Measurements from ENCODE around the gene UBE2E2.
"Not testable (repeated sequence)": the region's sequence is repeated elsewhere in the genome, so short reads cannot be mapped to it uniquely, and the experiment has no call there.

The UBE2E2 gene

DNA sequence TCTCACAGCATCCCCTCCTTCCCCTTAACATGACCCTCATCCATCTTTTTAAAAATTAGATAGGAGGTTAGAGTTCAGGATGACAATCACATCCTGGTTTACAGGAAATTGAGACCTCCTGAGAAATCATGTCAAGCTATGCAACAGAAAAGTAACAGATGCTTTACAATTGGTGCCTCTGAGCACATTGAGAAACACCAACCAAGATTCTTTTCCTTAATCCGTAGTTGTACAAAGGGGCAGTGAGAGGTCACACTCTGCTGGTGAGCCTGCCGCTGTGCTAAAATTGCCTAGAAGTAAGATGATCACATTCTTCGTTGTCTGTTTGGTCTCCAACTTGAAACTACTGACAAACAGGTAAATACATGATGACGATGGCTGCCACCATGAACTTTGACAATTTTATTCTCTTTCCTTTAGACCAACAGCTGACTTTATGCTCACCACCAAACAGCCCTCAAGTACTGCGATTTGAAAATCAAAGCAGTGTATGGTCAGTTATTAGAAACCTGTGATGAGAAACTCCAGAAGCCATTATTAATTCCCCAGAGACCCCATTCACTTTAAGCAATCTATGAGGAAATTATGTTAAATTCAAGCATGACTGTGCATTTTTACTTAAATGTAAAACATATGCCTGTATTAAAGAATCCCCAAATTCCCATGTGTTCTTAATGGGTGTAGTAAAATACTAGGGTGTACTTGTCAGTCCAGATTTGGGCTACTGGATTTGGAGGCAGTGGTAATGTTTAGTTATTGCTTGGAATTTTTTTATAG is 392.0 kb downstream of the UBE2E2 start:
- DNase-seq: no peak

DNA sequence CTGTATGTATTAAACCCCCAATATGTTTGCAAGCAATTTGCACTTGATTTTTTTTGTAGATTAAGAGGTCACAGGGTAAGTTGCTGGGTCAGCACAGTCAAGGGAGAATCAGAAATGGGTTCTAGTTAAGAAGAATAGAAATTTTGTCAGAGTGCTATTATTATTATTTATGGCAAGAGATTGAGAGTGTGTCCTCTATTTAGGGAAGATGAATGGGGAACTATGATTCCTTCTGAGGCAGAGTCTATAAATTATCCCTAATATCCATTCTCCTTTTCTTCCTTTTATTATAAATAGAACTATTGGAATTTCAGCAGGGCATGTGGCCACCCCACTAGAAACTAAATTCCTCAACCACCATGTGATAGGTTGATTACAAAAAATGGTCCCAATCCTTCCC is 392.7 kb downstream of the UBE2E2 start:
- DNase-seq: no peak

GRCh38 chr3:23600167-23600871 is 397.2 kb downstream of the UBE2E2 start:
- DNase-seq: peak; percentile 92

DNA sequence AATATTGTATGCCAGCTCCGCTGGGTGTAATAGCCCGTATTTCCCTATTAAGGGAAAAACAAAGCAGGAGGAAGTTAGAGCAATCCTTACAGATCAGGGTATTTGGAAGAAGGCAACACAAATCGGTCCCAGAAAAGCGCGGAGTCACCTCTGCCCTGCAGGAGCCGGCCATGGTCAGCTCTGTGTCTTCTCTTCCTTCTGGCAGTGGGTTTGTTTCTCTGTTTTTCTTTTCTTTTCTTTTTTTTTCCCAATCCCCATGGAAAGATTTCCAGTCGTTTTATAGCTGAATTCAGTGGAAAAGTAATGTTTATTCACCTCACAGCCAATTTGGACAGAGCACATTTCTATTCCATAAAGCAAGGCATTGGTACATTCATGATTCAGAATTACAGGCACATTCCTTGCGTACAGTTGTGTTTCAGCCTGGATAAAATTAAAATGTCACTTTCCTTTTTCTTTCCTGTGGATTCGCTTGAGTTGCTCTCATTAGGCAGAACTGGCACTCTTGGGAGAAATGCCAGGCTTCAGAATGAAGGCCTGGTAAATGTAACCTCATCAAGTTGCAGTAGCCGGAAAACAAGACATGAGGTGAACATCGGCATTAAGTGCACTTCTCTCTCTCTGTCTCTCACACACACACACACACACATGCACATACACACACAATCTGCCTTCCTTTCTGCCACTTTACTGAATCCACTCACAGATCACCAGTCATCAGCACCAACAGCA is 398.1 kb downstream of the UBE2E2 start:
- no peak for DNase-seq

DNA sequence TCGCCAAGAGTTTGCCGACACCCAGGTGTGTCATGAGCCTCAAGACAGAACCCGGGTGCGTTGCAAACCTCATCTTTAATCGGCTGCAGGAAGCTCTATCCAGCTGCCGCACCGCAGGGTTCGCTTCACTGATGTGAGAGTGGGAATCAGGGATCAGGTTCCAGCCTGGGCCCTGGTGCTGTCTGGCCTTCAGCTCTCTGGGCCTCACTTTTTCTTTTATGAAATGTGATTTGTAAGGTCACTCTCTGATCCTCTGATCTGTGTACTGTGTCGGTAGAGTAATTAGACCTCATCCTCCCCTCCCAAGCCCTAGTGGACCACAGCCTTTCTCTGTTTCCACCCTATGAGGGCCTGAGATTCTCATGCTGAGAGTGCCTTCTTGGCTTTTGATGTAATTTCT is 399.8 kb downstream of the UBE2E2 start:
- DNase-seq: no peak

GRCh38 chr3:23607184-23607847 is 404.2 kb downstream of the UBE2E2 start:
- DNase-seq: no peak

GRCh38 chr3:23608650-23609049 is 405.5 kb downstream of the UBE2E2 start:
- no peak for DNase-seq

GRCh38 chr3:23611737-23612295 is 408.7 kb downstream of the UBE2E2 start:
- DNase-seq: peak; percentile 73

GRCh38 chr3:23612296-23612891 is 409.3 kb downstream of the UBE2E2 start:
- peak; percentile 61 for DNase-seq

DNA sequence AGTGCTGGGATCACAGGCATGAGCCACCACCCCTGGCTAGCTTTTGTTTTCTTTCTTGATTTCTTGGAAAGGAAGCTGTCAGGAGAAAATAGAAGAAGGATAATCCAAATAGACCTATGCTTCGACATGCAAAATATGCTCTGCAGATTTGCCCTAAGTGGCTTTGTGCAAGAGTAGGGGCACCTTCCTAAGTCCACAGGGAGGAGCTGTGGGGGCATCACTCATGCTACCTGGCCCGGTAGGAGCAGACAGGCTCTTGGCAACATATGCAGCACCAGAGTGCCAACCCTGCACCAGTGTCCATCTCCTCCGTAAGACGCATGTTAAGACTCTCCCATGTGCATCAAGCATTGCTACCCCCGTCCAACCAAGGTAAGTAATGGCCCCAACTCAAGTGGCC is 411.9 kb downstream of the UBE2E2 start:
- no peak for DNase-seq

DNA sequence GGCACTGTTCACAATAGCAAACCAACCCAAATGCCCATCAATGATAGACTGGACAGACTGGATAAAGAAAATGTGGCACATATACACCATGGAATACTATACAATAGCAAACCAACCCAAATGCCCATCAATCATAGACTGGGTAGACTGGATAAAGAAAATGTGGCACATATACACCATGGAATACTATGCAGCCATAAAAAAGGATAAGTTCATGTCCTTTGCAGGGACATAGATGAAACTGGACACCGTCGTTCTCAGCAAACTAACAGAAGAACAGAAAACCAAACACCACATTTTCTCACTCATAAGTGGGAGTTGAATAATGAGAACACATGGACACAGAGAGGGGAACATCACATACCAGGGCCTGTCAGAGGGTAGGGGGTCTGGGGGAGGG is 415.3 kb downstream of the UBE2E2 start:
- DNase-seq: not testable (repeated sequence)

DNA sequence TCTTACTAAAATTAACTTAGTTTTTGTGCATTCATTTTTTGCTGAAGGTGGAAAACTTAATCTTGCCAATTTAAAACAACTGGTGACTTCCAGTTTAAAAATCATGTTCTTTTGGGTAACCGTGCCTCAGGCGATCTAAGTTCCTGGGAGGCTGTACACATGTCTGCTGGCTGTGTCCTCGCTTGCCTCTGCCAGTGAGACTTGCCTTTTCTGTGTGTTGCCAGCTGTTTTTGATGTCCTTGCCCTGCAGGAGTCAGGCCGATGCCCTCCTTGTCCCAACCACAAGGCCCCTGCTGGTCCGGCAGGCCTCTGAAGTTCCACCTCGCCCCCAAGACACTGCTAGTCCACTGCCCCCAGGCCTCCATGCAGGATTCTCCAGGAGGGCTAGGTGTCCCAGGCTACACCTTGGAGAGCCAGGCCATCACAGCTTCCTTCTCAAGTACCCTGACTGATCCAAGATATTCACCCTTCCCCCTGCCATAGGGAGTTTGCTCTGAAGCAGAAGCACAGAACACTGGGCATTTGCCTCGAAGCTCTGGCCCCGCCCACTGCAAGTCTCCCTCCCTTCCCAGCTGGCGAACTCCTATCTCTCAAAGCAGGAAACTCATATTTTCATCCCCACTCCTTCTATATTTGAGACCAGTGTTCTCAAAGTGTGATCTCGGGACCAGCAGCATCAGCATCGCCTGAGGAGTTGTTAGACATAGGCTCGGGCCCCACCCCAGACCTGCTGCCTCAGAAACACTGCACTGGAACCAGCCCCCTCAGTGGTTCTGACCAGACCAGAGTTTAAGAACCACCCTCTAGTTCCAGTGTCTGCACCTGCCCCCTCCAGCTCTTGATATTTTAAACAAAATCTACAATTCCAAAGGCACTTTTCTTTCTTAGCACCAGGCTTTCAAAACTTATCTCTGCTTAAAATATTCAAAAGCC is 416.8 kb downstream of the UBE2E2 start:
- DNase-seq: no peak

DNA sequence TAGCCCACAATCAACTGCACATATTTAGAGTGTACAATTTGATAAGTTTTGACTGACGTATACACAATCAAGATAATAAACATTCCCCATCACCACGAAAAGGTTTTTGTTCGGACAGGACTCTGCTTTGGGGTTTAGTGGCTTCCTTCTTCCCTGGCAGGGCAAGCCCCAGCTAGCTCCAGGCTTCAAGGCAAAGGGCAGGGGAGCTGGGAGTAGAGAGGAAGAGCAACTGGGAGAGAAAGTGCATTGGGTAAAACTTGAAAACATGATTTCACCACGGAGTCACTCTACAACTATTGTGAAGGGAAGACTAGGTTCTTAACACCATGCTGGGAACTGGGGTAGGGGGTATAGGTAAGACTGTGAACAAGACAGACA is 417.5 kb downstream of the UBE2E2 start:
- DNase-seq: no peak

GRCh38 chr3:23623844-23624243 is 420.7 kb downstream of the UBE2E2 start:
- DNase-seq: no peak

DNA sequence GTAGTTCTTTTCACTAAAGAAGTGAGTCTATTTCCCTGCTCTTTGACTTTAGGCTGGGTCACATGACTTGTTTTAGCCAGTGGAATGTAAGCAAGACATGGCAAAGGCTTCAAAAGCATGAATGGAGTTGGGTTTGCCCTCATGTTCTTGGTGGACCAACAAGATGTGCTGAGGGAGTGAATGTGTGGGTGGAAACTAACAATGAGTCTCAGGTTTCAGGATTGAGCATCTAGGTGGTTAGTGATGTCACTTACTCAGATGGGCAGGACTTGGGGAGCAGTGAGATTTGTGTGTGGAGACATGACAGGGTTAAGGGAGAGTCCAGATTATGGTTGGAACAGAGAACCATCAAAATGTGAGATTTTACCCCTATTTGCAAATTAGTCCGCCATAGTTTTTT is 421.2 kb downstream of the UBE2E2 start:
- no peak for DNase-seq

GRCh38 chr3:23626442-23626841 is 423.3 kb downstream of the UBE2E2 start:
- DNase-seq: no peak

GRCh38 chr3:23629181-23629894 is 426.2 kb downstream of the UBE2E2 start:
- peak; percentile 92 for DNase-seq

- DNase-seq: no peak
These were observed 430.3 kb downstream of the UBE2E2 start for GRCh38 chr3:23633261-23633960.

DNA sequence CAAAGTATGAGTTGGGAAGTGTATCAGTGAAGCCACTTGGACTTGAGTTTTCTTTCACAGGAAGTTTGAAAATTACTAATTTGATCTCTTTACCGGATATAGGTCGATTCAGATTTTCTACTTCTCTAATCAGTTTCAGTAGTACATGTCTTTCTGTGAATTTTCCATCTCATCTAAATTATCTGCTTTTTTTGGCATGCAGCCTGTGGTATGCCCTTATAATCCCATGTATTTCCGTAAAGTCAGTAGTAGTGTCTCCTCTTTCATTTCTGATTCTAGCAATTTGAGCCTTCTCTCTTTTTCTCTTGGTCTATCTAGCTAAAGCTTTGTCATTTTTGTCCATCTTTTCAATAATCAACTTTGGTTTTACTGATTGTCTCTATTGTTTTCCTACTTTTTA is 434.2 kb downstream of the UBE2E2 start:
- no peak for DNase-seq
